ENCODE measurements around the gene IKBKE. TPM values are rescaled to one million over a fixed set of nuclear protein-coding genes. Genes with fewer than 3 reads are reported as not detected.
"Not testable (repeated sequence)": the region's sequence is repeated elsewhere in the genome, so short reads cannot be mapped to it uniquely, and the experiment has no call there.

The IKBKE gene
- polyA plus RNA-seq, 4 donors: 4.1 to 8.7 (median 6.9) TPM

DNA sequence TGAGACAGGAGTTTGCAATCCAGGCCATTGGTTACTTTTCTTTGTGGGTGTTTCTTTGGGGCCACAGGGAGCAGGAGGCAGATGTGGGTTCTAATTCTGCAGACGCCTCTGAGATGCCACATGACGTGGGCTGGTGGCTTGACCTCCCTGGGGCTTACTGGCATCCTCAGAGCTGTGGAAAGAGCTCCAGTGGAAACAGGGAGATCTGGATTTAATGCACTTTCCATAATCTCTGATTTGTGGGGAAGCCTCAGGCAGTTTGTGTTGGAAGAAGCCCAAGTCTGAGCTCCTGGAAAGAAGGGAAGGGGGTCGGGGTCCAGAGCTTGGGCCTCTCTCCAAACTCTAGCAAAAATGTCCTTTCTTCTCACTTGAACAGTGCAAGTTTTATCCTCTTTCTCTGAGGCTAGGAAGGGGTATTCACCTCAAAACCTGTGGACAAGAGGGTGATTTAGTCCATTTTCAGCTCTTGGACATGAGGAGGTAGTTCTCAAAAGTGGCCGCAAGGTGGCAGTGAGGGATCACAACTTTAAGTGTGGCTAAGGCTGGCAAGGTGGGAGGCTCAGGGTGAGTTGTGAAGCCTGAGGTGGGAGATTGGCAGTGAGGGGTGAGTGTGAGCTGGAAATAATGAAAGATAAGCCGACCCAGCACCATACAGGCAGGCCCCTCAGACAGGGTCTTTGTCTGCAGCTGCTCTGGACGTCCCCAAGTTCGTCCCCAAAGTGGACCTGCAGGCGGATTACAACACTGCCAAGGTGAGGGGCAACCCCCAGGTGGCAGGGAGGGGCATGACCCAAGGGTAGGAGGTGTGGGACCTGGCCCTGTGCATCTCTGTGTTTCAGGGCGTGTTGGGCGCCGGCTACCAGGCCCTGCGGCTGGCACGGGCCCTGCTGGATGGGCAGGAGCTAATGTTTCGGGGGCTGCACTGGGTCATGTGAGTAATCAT is 9.2 kb downstream of the IKBKE start:
- WGBS, 3 donors: 78 to 83% (median 80%) methylated on average over 14 of the region's 14 CpGs
- H3K36me3 ChIP-seq (ENCODE audit: control insufficient read depth in 3 of 3, insufficient read depth in 2 of 3, low read depth in 1 of 3, low read length in 3 of 3): peaks cover 0 to 81% (median 6%) of the 10 kb centered on the region in 3 donors
- H3K4me1 ChIP-seq (ENCODE audit: control insufficient read depth in 3 of 3, insufficient read depth in 2 of 3, low read depth in 1 of 3, low read length in 2 of 3): no peaks in the 10 kb centered on the region
- no peak overlapping the region for H3K4me3 ChIP-seq (ENCODE audit: low read depth in 1 of 3, low read length in 3 of 3)
- FAIRE-seq (no peak), DNase-seq (peak; percentile 64 to 71)
- no peaks in the 10 kb centered on the region for H3K27me3 ChIP-seq (ENCODE audit: control insufficient read depth in 3 of 3, insufficient read depth in 3 of 3, low read length in 3 of 3)
- H3K9me3 ChIP-seq (ENCODE audit: control insufficient read depth in 2 of 2, insufficient read depth in 1 of 2, low read depth in 1 of 2, low read length in 1 of 2): no peaks in the 10 kb centered on the region
- H3K27ac ChIP-seq (ENCODE audit: low read depth in 1 of 3, low read length in 2 of 3): no peak overlapping the region

DNA sequence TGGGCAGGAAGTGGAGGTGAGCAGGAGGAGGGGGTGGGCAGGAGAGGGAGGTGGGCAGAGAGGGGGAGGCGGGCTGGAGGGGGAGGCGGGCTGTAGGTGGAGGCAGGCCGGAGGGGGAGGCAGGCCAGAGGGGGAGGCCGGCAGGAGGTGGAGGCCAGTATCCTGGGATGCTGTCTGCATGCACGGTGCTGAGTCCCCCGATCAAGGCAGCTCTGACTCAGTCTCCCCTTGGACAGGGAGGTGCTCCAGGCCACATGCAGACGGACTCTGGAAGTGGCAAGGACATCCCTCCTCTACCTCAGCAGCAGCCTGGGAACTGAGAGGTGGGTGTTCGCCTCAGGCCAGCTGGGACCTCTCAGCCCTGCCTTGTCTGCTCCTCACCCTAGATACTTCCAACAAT is 9.9 kb downstream of the IKBKE start:
- H3K4me1 ChIP-seq (ENCODE audit: control insufficient read depth in 3 of 3, insufficient read depth in 2 of 3, low read depth in 1 of 3, low read length in 2 of 3): no peaks in the 10 kb centered on the region
- H3K4me3 ChIP-seq (ENCODE audit: low read depth in 1 of 3, low read length in 3 of 3): no peak overlapping the region
- DNase-seq (no peak), FAIRE-seq (no peak)
- WGBS, 3 donors: 89 to 92% (median 89%) methylated on average over 7 to 8 of the region's 8 CpGs
- peaks cover 0 to 80% (median 6%) of the 10 kb centered on the region in 3 donors for H3K36me3 ChIP-seq (ENCODE audit: control insufficient read depth in 3 of 3, insufficient read depth in 2 of 3, low read depth in 1 of 3, low read length in 3 of 3)
- no peaks in the 10 kb centered on the region for H3K27me3 ChIP-seq (ENCODE audit: control insufficient read depth in 3 of 3, insufficient read depth in 3 of 3, low read length in 3 of 3)
- no peaks in the 10 kb centered on the region for H3K9me3 ChIP-seq (ENCODE audit: control insufficient read depth in 2 of 2, insufficient read depth in 1 of 2, low read depth in 1 of 2, low read length in 1 of 2)
- H3K27ac ChIP-seq (ENCODE audit: low read depth in 1 of 3, low read length in 2 of 3): no peak overlapping the region

DNA sequence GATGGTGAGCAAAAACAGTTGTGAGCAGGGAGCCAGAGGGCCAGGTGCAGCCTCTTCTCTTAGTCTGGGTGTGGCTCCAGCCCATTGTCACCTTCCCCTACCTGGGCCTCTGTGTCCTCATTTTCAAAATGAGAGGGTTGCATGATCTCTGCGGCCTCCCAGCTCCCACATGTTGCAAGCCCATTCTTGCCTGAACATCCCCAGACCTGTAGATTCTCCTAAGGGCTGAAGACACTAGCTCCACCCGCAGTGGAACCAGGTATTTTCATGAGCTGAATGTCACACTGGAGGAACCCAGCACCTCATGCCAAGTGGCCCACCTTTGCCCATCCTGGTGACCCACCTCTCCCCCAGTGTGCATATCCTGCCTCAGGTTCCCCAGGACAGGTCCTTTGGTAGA is 12.3 kb downstream of the IKBKE start:
- WGBS, 3 donors: 91 to 93% (median 92%) methylated on average over 2 of the region's 2 CpGs

GRCh38 chr1:206483864-206484263 is 13.6 kb downstream of the IKBKE start:
- H3K27ac ChIP-seq (ENCODE audit: low read depth in 1 of 3, low read length in 2 of 3); H3K9me3 ChIP-seq (ENCODE audit: control insufficient read depth in 2 of 2, insufficient read depth in 1 of 2, low read depth in 1 of 2, low read length in 1 of 2); H3K27me3 ChIP-seq (ENCODE audit: control insufficient read depth in 3 of 3, insufficient read depth in 3 of 3, low read length in 3 of 3); FAIRE-seq; DNase-seq; H3K4me1 ChIP-seq (ENCODE audit: control insufficient read depth in 3 of 3, insufficient read depth in 2 of 3, low read depth in 1 of 3, low read length in 2 of 3); H3K4me3 ChIP-seq (ENCODE audit: low read depth in 1 of 3, low read length in 3 of 3): not testable (repeated sequence)
- 77 to 94% (median 92%) methylated on average over 1 of the region's 1 CpG for WGBS, 3 donors
- H3K36me3 ChIP-seq (ENCODE audit: control insufficient read depth in 3 of 3, insufficient read depth in 2 of 3, low read depth in 1 of 3, low read length in 3 of 3): peaks cover 0 to 75% (median 4%) of the 10 kb centered on the region in 3 donors

More for the DNA sequence above, 12.3 kb downstream of the IKBKE start:
- Histone ChIP-seq H3K9me3 (ENCODE audit: control insufficient read depth in 2 of 2, insufficient read depth in 1 of 2, low read depth in 1 of 2, low read length in 1 of 2) (no peaks in the 10 kb centered on the region), H3K27me3 (ENCODE audit: control insufficient read depth in 3 of 3, insufficient read depth in 3 of 3, low read length in 3 of 3) (no peaks in the 10 kb centered on the region), H3K4me1 (ENCODE audit: control insufficient read depth in 3 of 3, insufficient read depth in 2 of 3, low read depth in 1 of 3, low read length in 2 of 3) (no peaks in the 10 kb centered on the region), H3K36me3 (ENCODE audit: control insufficient read depth in 3 of 3, insufficient read depth in 2 of 3, low read depth in 1 of 3, low read length in 3 of 3) (peaks cover 0 to 75% (median 4%) of the 10 kb centered on the region in 3 donors), H3K27ac (ENCODE audit: low read depth in 1 of 3, low read length in 2 of 3) (no peak overlapping the region), H3K4me3 (ENCODE audit: low read depth in 1 of 3, low read length in 3 of 3) (no peak overlapping the region)
- FAIRE-seq (no peak), DNase-seq (no peak)

DNA sequence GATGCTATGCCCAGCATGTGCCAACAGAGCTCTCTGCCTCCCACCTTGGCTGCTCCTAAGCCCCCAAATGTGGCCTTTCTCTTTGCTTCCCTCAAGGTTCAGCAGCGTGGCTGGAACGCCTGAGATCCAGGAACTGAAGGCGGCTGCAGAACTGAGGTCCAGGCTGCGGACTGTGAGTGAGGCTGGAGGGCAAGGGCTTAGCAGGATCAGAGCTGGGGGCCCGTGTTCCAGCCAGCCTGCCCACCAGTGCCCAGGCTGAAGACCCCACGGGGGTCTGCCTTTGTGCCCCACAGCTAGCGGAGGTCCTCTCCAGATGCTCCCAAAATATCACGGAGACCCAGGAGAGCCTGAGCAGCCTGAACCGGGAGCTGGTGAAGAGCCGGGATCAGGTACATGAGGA is 14.6 kb downstream of the IKBKE start:
- DNase-seq (no peak), FAIRE-seq (no peak)
- Histone ChIP-seq H3K36me3 (ENCODE audit: control insufficient read depth in 3 of 3, insufficient read depth in 2 of 3, low read depth in 1 of 3, low read length in 3 of 3) (peaks cover 0 to 70% (median 4%) of the 10 kb centered on the region in 3 donors), H3K27me3 (ENCODE audit: control insufficient read depth in 3 of 3, insufficient read depth in 3 of 3, low read length in 3 of 3) (no peaks in the 10 kb centered on the region), H3K9me3 (ENCODE audit: control insufficient read depth in 2 of 2, insufficient read depth in 1 of 2, low read depth in 1 of 2, low read length in 1 of 2) (no peaks in the 10 kb centered on the region), H3K4me1 (ENCODE audit: control insufficient read depth in 3 of 3, insufficient read depth in 2 of 3, low read depth in 1 of 3, low read length in 2 of 3) (no peaks in the 10 kb centered on the region), H3K27ac (ENCODE audit: low read depth in 1 of 3, low read length in 2 of 3) (no peak overlapping the region), H3K4me3 (ENCODE audit: low read depth in 1 of 3, low read length in 3 of 3) (no peak overlapping the region)
- WGBS, 3 donors: 95 to 97% (median 96%) methylated on average over 10 of the region's 10 CpGs

GRCh38 chr1:206486995-206487788 is 16.9 kb downstream of the IKBKE start:
- H3K9me3 ChIP-seq (ENCODE audit: control insufficient read depth in 2 of 2, insufficient read depth in 1 of 2, low read depth in 1 of 2, low read length in 1 of 2): no peaks in the 10 kb centered on the region
- FAIRE-seq (no peak), DNase-seq (no peak)
- H3K27me3 ChIP-seq (ENCODE audit: control insufficient read depth in 3 of 3, insufficient read depth in 3 of 3, low read length in 3 of 3): no peaks in the 10 kb centered on the region
- peaks cover 0 to 69% (median 7%) of the 10 kb centered on the region in 3 donors for H3K36me3 ChIP-seq (ENCODE audit: control insufficient read depth in 3 of 3, insufficient read depth in 2 of 3, low read depth in 1 of 3, low read length in 3 of 3)
- no peak overlapping the region for H3K4me3 ChIP-seq (ENCODE audit: low read depth in 1 of 3, low read length in 3 of 3)
- H3K27ac ChIP-seq (ENCODE audit: low read depth in 1 of 3, low read length in 2 of 3): no peak overlapping the region
- 63 to 71% (median 64%) methylated on average over 15 of the region's 15 CpGs for WGBS, 3 donors
- no peaks in the 10 kb centered on the region for H3K4me1 ChIP-seq (ENCODE audit: control insufficient read depth in 3 of 3, insufficient read depth in 2 of 3, low read depth in 1 of 3, low read length in 2 of 3)

GRCh38 chr1:206487970-206488369 is 17.7 kb downstream of the IKBKE start:
- Histone ChIP-seq H3K27ac (ENCODE audit: low read depth in 1 of 3, low read length in 2 of 3) (no peak overlapping the region), H3K27me3 (ENCODE audit: control insufficient read depth in 3 of 3, insufficient read depth in 3 of 3, low read length in 3 of 3) (no peaks in the 10 kb centered on the region), H3K36me3 (ENCODE audit: control insufficient read depth in 3 of 3, insufficient read depth in 2 of 3, low read depth in 1 of 3, low read length in 3 of 3) (peaks cover 2 to 69% (median 7%) of the 10 kb centered on the region in 3 donors), H3K9me3 (ENCODE audit: control insufficient read depth in 2 of 2, insufficient read depth in 1 of 2, low read depth in 1 of 2, low read length in 1 of 2) (no peaks in the 10 kb centered on the region), H3K4me3 (ENCODE audit: low read depth in 1 of 3, low read length in 3 of 3) (no peak overlapping the region), H3K4me1 (ENCODE audit: control insufficient read depth in 3 of 3, insufficient read depth in 2 of 3, low read depth in 1 of 3, low read length in 2 of 3) (no peaks in the 10 kb centered on the region)
- DNase-seq (no peak), FAIRE-seq (no peak)
- WGBS, 3 donors: 92 to 98% (median 92%) methylated on average over 7 of the region's 7 CpGs

GRCh38 chr1:206488466-206488865 is 18.2 kb downstream of the IKBKE start:
- no peaks in the 10 kb centered on the region for H3K4me1 ChIP-seq (ENCODE audit: control insufficient read depth in 3 of 3, insufficient read depth in 2 of 3, low read depth in 1 of 3, low read length in 2 of 3)
- no peaks in the 10 kb centered on the region for H3K27me3 ChIP-seq (ENCODE audit: control insufficient read depth in 3 of 3, insufficient read depth in 3 of 3, low read length in 3 of 3)
- no peak overlapping the region for H3K27ac ChIP-seq (ENCODE audit: low read depth in 1 of 3, low read length in 2 of 3)
- FAIRE-seq: no peak
- H3K9me3 ChIP-seq (ENCODE audit: control insufficient read depth in 2 of 2, insufficient read depth in 1 of 2, low read depth in 1 of 2, low read length in 1 of 2): no peaks in the 10 kb centered on the region
- DNase-seq: no peak
- peaks cover 2 to 70% (median 5%) of the 10 kb centered on the region in 3 donors for H3K36me3 ChIP-seq (ENCODE audit: control insufficient read depth in 3 of 3, insufficient read depth in 2 of 3, low read depth in 1 of 3, low read length in 3 of 3)
- H3K4me3 ChIP-seq (ENCODE audit: low read depth in 1 of 3, low read length in 3 of 3): no peak overlapping the region
- 86 to 90% (median 90%) methylated on average over 3 of the region's 3 CpGs for WGBS, 3 donors

All from small intestine (tissue), 7 donors.